ENCODE results near the gene CELA2A.
"Not testable (repeated sequence)": the region's sequence is repeated elsewhere in the genome, so short reads cannot be mapped to it uniquely, and the experiment has no call there.

Gene CELA2A

DNA sequence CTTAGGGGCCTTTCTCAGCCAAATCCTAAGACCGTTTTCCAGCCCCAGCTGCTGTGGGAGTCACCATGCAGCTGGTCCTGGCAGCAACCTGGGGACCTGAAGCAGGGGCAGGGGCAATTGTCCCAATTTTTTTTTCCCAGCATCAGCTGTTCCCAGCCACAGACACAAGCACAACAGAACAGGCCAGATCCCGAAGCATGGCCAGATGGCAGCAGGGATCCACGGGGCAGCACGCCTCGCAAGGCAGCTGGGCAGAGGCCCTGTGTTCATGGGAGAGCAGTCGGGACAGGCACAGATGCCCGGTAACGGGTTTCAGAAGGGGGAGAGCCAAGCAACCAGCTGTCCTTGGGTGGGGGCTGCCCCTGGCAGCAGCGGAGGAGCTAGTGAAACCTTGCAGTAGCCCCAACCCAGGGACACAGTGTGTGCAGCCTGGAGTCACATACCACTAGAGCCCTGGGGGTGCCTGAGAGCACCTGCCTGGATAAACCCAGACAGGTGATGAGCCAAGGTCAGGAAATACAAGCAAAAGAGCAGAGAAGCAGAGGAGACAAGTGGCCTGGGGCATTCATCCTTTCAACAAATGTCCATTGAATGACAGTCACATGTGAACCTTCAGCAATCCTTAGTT is 13.4 kb downstream of the CELA2A start:
- DNase-seq, result not testable (repeated sequence)

DNA sequence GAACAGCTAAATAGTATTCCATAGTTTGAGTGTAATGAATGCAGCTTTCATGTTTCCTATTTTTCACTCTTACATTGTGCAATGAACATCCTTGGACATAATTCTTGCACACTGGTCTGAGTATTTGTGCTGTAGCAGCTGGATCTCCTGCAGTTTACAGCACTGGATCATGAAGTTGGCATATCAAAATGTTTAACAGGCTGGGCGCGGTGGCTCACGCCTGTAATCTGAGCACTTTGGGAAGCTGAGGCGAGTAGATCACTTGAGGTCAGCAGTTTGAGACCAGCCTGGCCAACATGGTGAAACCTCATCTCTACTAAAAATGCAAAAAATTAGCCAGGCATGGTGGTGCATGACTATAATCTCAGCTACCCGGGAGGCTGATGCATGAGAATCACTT is 14.5 kb downstream of the CELA2A start:
- not testable (repeated sequence) for DNase-seq

DNA sequence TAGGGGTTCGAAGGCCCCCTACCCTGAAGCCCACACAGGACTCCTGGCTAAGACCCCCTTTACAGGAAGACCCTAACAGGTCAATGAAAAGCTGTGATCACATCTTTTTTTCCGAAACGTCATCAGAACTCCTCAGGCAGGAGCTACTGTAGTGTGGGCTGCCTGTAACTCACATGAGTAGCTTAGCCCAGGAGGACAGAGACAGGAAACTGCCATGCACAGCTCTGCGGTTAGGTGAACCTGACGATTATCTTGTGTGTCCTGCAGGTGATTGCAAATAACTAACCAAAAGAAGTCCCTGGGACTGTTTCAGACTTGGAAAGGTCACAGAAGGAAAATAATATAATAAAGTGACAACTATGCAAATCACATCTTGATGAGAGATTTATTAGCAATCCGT is 15.2 kb downstream of the CELA2A start:
- not testable (repeated sequence) for DNase-seq

DNA sequence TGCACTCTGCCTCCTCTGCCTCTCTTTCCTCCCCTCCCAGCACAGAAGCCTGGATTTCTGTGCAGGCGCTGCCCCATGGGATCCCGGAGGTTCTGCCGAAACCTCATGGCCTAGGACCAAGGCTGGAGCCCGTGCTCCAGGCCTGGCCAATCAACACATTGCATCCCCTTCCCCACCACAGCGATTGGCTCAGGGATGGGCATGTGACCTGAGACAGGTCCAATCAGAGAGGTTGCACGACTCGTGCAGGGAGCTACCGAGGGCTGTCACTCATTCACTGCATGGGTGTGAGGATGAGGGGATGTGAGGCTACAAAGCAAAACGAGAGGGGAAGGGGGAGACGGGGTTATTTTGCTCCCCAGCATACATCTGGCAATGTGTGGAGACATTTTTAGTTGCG is 16.1 kb downstream of the CELA2A start:
- no peak for DNase-seq

DNA sequence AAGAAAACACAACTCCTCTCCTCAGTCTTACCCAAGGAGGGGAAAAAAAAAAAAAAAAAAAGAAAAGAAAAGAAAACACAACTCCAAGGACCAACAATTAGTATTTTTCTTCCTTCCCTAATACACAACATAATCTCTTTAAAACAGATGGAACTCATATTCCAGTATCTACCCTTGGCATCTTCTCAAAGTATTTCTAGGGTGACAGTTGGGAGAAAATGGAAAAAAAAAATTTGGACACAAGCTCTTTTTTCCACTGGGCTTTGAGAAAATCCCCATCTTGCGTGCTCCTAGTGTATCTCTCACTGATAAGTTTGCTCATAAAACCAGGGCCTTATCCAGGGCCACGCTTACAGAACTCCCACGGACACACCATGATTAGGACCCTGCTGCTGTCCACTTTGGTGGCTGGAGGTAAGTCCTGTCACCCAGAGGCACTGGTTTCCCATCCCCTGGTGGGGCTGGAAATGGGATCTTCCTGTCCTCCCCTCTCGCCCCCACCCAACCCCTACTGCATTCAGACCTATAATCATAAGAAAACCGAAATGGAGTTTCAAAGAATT is 19.3 kb downstream of the CELA2A start, which contains the start of gene CELA2B:
Gene CELA2B, plus strand, starts transcription at position 353 of the 563 bp plus-strand sequence. Its CDS starts 22 bp downstream, at position 375.
- no peak for DNase-seq

DNA sequence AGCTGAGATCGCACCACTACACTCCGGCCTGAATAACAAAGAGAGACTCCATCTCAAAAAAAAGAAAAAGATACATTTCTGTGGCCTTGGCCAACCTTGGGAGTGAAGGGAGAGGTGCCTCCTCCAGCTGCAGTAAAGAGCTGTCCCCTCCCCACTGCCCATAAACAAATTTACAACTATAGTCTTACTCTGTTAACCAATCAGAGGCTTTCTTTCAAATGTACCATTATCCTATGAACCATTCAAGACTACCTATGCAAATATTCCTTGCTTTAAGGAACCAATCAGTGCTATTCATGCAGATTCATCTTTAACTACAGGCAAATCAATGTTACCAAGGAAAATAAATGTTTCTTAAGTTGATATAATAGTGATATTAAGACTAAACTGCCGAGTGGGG is 20.4 kb downstream of the CELA2A start:
- no peak for DNase-seq

DNA sequence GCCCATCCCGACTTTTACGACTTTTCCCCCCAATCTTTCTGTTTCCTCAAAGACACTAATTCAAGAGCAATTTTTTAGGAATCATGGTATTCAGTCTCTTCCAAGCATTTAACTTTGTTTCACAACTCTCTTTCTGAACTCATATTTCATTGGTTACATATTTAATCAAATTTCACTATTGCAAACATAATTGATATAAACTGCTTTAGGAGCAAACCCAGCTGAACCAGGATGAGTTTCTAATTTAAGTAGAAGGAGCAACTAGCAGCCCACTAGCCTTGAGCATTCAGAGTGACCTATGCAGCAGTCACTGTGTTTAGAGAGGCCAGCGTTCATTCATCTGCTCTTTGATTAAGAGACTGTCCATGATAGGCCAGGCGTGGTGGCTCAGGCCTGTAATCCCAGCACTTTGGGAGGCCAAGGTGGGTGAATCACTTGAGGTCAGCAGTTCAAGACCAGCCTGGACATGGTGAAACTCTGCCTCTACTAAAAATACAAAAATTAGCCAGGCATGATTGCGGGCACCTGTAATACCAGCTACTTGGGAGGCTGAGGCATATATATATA is 21.2 kb downstream of the CELA2A start:
- no peak for DNase-seq

DNA sequence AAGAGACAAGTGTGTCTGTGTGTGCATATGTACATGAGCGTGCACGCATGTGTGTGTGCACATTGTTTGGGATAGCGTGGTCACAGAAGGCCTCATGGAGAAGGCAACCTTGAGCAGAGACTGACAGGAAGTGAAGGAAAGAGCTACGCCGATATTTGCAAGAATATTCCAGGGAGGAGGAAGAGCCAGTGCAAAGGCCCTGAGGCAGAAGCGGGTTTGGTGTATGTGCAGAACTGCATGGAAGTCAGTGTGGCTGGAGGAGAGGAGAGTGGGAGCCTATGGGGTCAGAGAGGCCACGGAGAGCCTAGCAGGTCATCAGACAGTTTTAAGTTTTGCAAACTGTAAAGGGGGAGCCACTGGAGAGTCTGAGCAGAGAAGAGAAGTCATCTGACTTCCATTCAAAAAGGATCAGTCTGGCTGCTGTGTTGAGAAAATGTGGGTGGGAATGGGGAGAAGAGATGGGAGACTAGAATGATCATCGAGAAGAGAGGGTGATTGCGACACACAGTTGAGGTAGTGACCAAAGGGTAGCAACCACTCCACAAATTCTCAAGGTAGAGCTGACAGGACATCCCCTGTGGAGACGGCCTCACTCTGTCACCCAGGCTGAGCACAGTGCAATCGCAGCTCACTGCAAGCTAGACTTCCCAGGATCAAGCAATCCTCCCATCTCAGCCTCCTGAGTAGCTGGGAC is 23.3 kb downstream of the CELA2A start:
- no peak for DNase-seq

DNA sequence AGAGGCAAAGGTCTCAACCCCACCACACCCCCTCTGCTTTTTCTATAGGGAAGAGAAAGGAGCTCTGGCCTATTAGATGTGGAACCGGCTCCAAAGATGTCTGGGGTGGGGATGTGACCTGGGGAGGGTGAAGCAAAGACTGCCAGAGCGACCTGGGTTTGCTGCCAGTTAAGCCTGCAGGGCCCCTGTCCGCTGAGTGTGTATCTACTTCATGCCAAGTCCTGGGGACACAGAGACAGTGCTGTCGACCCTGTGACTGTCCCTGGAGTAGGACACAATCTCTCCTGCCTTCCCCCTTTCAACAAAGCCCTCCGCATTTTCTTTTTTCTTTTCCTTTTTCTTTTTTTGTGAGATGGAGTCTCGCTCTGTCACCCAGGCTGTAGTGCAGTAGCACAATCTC is 25.9 kb downstream of the CELA2A start:
- DNase-seq, result not testable (repeated sequence)

DNA sequence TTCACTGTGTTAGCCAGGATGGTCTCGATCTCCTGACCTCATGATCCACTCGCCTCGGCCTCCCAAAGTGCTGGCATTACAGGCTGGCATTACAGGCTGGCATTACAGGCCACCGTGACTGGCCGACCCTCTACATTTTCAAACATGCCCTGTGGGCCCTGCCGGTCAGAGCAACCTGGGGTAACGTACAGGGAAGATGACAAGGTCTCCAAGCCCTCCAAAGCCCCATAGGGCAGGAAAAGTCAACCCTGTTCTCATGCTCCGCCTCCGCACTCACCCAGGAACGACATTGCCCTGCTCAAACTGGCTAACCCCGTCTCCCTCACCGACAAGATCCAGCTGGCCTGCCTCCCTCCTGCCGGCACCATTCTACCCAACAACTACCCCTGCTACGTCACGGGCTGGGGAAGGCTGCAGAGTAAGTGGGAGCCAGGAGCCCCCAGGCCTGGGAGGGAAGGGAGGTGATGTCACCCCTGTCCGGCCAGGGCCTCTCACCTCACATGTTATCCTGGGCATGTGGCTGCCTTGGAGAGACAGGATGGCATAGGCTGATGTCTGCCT is 26.5 kb downstream of the CELA2A start:
- DNase-seq, result not testable (repeated sequence)

DNA sequence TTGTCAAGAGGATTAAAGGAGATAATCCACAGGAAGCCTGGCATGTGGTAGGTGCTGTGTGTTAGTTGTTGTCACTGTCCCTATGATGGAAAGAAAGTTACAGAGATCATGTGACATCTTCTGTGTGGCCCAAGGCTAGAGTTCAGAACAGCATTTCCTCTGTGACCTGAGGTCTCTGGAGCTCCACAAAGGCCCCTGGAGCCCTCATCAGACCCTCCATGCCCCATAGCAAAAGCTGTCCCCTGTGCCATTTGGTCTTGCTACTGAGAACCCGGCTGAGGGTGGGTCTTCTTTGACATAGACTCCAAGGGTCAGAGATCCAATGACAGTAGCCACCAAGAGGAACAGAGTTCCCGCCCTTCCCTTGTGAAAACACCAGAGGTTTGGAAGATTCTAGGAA is 27.4 kb downstream of the CELA2A start:
- no peak for DNase-seq

DNA sequence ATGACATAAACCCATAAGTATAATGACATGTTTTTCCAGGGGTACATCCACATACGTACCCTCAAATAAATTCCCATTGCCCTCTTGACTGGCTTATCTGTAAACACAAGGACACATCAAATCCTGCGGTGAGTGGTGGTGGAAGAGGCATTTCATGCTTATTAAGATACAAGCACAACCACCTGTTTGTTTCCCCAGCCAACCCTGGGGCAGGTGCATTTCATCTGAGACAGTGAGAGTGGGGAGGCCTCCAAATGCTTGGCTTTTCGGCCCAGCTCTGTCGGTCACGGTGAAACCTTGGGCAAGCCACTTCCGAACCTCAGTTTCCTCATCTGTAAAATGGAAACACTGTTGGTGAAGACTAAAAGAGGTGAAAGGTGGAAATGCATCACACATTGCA is 27.9 kb downstream of the CELA2A start:
- not testable (repeated sequence) for DNase-seq

DNA sequence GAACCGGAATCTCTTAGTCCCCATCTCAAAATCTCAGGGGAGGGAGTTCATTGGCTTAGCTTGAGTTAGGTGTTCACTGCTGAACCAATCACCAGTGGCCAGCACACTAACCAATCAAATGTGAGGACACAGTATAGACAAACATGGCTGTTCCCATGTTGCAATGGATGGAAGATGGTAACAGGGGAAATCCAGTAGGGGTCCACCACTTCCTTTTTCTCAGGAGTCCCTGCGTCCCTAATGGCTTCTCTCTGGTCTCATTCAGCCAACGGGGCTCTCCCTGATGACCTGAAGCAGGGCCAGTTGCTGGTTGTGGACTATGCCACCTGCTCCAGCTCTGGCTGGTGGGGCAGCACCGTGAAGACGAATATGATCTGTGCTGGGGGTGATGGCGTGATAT is 29.1 kb downstream of the CELA2A start:
- no peak for DNase-seq

DNA sequence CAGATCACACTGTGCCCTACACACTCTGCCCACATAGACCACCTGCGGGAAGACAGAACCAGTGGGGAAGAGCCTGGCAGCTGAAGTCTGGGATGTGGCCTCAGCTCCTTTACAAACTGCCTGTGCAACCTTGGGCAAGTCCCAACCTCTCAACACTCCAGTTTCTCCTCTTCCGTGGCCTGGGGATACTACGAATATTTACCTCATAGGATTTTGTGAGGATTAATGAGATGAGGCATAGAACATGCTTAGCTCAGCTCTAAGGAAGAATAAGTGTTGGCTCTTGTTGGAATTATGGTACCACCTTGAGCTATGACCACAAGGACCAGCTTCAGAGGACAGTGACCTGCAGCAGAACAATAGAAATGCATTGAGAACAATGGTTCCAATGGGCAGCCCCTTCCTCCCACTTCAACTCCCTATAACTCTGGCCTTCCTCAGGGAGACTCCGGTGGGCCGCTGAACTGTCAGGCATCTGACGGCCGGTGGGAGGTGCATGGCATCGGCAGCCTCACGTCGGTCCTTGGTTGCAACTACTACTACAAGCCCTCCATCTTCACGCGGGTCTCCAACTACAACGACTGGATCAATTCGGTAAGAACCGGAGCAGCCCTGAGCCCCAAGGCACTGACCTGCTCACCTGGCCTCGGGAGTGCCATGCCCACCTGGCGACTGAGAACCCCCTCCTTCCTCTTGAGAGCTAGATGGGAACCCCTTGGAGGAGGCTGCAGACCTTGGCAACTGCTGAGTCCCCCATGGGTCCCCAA is 30.5 kb downstream of the CELA2A start:
- DNase-seq, result not testable (repeated sequence)

DNA sequence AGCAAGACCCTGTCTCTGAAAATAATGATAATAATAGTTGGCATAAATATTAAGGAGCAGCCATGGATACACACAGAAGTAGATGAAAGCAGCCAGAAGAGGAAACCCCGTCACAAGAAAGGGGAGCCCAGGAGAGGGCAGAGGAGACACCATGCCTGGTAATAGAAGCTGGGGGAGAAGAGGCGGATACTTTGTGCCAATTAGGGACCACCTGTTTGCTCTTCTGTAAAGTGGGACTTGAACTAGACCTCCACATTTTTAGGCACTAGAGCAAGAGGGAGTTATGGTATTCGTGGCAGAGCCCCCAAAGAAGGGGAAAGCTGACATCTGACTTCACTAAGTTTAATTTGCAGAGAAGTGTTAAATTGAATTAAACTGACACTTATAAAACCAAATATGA is 31.8 kb downstream of the CELA2A start:
- DNase-seq, result no peak

DNA sequence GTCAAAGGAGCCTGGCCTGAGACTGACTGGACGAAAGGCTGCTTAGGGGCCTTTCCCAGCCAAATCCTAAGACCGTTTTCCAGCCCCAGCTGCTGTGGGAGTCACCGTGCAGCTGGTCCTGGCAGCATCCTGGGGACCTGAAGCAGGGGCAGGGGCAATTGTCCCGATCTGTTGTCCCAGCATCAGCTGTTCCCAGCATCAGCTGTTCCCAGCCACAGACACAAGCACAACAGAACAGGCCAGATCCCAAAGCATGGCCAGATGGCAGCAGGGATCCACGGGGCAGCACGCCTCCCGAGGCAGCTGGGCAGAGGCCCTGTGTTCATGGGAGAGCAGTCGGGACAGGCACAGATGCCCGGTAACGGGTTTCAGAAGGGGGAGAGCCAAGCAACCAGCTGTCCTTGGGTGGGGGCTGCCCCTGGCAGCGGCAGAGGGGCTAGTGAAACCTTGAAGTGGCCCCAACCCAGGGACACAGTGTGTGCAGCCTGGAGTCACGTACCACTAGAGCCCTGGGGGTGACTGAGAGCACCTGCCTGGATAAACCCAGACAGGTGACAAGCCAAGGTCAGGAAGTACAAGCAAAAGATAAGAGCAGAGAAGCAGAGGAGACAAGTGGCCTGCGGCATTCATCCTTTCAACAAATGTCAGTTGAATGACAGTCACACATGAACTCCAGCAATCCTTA is 32.7 kb downstream of the CELA2A start:
- no peak for DNase-seq

DNA sequence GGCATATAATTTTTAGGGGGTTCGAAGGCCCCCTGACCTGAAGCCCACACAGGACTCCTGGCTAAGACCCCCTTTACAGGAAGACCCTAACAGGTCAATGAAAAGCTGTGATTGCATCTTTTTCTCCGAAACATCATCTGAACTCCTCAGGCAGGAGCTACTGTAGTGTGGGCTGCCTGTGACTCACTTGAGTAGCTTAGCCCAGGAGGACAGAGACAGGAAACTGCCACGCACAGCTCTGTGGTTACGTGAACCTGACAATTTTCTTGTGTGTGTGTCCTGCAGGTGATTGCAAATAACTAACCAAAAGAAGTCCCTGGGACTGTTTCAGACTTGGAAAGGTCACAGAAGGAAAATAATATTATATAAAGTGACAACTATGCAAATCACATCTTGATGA is 34.5 kb downstream of the CELA2A start:
- not testable (repeated sequence) for DNase-seq

DNA sequence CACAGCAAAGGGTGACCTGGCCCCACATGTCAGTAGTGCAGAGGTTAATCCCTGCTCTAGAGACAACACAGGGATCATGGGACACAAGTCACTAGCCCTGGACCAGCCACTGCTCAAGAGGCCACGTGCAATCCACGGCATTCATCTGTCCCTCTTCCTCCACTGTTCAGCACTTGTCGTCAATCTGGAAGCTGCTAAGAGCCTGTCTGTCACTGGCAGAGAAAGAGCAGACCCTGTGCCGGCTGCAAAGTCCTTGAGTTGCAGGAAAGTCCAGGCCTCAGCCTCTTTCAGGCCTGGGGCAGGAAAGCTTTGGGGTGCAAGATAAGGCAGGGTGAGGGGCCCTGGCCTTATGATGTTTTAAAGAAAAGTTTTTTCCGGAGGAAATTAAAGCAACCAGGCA is 36.1 kb downstream of the CELA2A start:
- DNase-seq, result no peak

DNA sequence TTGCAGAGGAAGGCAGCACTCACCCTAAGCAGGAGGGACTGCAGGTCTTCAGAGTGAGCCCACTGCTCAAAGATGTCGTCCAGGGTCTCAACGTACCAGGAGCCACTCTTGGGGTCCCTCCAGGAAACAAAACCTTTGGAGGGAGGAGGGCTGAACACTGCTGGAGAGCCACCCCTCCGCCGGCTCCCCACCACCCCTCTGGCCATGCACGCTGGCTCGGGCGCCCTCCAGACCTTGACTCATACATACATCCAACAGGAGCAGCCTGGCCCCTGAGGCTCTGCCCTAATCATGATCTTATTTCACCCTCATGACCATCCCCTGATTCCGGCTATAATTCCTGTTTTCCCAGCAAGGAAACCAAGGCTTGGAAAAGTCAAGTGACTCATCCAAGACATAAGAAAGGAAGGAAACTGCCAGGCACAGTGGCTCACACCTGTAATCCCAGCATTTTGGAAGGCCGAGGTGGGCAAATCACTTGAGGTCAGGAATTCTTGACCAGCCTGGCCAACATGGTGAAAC is 37.4 kb downstream of the CELA2A start:
- DNase-seq, result no peak

DNA sequence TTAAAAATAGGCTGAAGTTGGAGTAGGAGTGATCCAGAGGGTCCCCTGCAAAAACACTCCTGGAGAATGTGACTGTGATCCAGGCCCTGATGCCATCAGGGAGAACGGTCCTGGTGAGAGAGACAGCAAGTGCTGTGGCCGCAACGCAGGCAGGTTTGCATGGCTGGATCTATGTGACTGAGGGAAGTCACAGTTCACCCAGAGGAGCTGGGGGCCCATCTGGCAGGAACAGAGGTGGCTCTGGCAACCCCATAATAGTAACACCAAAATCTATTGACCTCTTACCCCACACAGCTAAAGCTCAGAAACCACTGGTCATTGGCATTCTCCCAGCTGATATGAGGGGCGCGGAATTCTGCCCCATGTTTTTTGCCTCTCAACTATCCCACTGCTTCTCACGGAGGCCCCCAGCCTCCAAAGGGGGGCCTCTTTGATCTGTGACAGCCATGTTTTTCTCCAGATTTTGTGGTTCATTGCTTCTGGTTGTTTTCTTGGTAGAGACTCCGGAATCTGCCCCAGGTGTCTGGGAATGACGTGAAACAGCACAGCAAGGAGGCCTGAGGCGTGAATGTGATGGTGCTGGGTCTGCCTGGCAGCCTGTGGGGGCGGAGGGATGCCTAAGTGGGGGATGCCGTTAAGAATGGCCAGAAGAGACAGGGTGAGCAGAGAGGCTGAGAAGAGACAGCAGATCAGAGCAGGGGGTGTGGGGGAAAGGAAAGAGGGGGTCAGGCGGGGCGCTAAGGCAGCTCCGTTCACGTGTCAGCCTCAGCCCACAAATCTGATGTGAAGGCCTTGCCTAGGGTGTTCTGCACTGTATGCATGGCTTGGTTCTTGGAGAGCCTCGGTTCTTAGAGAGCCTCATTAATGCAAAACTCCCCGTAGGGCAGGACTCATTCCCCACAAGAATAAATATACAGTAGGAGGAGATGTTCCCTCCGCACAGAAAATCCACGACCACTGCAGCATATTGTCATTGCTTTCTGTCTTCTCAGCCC is 43.9 kb downstream of the CELA2A start:
- no peak for DNase-seq
